ENCODE data around the gene MTLN. TPM values are rescaled to one million over a fixed set of nuclear protein-coding genes. Genes with fewer than 3 reads are reported as not detected.
"Not testable (repeated sequence)": the region's sequence is repeated elsewhere in the genome, so short reads cannot be mapped to it uniquely, and the experiment has no call there.

MTLN gene, protein sequence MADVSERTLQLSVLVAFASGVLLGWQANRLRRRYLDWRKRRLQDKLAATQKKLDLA
- total RNA-seq, result 55.0 and 58.2 TPM in 2 replicates

DNA sequence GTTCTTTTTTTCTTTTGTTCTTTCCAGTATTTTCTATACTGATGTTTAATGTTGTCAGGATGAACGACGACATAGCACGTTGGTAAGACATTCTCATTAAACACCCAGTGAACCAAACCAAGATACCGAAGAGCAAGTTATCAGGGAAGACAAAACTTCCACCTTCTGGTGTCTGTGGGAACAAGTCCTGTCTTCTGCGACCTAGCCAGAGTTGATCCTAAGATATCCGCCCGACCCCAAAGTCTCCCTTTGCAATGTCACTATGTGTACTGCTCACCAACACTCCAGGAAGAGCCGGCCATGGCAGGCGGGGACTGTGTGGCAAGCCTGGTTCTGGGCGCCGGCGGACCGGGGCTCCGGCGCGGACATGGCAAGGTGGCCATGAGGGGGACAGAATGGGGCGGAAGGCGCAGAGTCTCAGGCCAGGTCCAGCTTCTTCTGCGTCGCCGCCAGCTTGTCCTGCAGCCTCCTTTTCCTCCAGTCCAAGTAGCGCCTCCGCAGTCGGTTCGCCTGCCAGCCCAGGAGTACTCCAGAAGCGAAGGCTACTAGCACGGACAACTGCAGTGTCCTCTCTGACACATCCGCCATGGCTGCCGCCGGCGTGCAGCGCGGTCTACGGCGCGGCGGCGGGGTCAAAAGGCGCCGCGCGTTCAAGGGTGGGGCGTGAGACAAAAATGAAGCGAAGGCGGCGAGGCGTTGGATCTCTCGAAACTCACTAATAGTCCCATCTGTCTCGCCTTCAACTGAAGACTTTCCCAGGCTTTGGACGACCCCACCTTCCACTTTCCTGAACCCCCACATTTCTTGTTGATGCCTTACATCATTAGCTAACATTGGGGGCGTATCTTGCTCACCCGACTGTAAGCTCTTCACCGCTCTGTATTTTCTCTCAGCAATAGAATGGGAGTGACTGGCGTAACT, at the start of gene MTLN:
Gene MTLN (minus strand): TSS at position 610 of the 921 bp plus-strand sequence. CDS start 22 bp downstream, at position 588.
- no peak for DNase-seq (ENCODE audit: low read depth, low spot score)

DNA sequence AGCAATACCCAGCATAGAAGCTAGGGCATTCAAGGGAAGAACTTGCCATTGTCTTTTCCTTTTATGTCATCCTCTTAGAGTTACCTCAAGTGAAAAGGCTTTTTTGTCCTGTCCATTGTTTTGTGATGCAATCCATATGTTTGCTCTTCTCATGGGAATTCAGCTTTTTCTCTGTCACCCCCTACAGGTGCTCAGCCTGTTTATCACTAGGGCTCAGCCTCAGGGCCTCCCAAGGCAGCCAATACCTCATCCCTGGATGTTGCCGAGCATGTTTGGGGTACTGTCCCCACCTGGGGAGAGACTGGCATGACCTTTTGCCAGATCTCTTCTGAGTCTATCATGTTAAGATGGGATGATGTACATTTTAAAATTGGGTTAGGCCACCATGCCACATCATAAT, 49.6 kb upstream of the MTLN start:
- DNase-seq (ENCODE audit: low read depth, low spot score), result not testable (repeated sequence)

DNA sequence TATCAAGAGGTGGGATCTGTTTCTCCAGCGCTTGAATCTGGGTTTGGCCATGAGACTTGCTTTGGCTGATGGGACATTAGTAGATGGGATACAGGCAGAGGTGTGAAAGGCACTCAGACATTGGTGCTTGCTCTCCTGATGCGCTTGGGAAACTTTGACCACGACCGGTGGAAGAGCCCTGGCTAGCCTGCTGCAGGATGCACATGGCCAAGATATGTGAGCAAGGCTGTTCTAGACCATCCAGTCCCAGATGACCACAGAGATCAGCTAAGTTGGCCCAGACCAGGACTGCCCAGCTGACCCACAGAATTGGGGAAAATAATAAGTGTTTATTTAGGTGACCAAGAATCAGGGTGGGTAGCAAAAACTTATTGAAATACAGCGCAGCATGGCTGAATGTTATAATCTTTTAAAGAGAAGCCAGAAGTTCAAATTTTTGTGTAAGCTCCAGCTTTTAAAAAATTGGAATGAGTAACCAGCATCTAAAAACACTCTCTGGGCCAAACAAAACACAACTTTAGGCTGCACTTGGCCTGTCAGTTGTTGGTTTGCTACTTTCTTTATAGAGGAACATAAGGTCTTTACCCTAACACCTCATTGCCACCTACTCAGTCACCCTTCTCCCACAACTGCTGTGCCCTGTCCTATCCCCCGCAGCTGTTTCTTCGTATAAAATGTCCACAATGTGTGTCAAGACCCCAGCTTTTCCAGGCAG, 35.9 kb upstream of the MTLN start:
- not testable (repeated sequence) for DNase-seq (ENCODE audit: low read depth, low spot score)

DNA sequence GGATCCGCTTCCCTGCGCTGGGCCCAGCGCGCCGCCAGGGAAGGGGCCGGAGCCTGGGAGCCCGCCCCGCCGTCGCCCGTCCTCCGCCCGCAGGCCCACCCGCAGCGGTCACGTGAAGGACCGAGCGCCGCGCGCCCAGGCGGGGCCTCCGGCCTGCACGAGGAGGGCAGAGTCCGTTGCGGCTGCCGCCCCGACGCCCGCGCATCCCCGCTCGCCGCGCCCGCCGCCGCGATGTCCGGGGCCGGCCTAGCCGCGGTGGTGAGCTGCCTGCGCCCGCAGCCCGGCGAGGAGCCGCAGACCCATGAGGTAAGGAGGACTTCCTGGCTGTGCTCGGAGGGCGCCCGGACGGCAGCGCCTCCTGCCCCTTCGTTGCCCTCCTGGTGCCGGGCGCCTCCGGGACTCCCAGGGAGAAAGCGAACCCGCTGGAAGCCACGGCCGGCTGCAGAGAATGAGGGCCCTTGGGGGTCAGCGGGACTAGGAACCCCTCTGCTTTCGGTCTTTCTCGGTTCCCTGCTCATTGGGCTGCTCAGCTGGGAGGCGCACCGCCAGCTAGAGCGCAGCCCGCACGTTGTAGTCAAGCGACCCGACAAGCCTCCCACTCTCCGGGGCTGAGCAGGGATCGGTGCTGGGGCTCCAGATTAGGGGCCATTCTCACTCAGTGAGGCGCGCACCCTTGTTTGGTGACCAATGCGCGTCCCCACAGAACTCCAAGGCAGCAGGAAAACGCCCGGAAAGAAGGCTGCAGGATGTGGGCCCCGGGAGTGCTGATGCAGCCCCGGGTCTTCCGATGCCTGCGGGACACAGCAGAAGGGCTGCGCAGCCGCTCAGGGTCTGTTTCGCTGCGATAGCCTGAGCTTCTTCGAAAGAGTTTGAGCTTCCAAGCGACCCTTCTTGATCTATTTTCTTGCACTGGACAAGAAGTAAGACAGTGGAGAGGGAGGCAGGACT, 33.4 kb upstream of the MTLN start:
- not testable (repeated sequence) for DNase-seq (ENCODE audit: low read depth, low spot score)

DNA sequence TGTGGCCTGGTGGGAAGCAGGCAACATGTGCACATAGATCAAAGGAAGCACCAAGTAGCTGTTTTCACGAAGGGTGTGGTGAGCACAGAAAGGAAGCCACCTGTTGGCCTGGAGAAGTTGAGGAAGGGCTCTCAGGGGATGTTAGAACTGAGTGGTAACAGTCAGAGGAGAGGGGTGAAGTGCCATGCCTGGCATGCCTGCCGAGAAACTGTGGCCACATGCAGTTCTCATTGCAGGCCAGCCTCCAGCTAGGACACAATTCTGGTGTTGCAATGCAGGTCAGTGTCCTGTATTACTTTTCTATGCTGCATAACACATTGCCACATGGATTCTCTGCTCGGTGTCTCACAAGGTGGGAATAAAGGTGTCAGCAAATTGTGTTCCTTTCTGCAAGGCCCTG, 30.9 kb upstream of the MTLN start:
- DNase-seq (ENCODE audit: low read depth, low spot score), result not testable (repeated sequence)

DNA sequence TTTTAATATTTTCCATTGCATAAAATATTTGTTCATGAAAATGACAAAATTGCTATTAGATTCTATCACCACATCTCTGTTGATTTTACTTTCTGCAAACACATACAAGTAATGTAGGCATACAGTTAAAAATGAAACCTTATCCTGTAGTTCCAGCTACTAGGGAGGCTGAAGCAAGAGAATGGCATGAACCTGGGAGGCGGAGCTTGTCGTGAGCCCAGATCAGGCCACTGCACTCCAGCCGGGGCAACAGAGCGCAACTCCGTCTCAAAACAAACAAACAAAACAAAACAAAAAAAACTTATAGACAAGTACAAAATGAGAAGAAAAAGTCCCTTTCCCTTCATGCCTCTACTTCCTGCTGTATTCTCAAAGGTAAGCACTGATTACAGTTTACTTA, 22.2 kb upstream of the MTLN start:
- DNase-seq (ENCODE audit: low read depth, low spot score), result not testable (repeated sequence)

DNA sequence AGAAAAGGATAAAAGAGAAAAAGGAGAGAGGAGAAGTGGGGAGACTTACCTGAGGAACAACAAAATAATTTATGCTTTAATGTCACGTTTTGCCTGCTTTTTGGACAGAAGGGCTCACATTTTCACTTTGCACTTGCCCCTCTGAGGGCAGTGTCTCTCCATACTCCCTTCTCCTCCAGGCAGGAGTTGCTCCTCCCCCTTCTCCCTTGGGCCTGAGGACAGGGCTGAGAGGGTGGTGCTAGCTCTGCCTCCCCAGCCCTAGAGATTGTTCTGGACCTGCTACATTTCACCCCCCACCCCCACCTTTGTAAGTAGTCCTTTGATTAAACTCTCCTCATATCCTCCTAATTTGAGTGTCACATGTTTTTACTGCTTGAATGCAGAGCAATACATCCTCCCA, 17.5 kb upstream of the MTLN start:
- not testable (repeated sequence) for DNase-seq (ENCODE audit: low read depth, low spot score)

DNA sequence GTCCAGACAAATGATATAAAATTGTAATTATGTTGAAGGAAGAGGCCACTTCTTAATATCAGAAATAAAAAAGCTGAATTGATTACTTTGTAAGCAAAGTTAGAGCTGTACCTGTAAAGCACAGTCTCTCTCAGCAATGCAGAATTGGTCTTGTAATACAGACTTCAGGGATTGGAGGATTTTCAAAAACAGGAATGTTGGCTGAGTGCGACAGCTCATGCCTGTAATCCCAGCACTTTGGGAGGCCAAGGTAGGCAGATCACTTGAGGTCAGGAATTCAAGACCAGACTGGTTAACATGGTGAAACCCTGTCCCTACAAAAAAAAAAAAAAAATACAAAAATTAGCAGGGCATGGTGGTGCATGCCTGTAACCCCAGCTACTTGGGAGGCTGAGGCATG, 10.3 kb upstream of the MTLN start:
- DNase-seq (ENCODE audit: low read depth, low spot score), result not testable (repeated sequence)

DNA sequence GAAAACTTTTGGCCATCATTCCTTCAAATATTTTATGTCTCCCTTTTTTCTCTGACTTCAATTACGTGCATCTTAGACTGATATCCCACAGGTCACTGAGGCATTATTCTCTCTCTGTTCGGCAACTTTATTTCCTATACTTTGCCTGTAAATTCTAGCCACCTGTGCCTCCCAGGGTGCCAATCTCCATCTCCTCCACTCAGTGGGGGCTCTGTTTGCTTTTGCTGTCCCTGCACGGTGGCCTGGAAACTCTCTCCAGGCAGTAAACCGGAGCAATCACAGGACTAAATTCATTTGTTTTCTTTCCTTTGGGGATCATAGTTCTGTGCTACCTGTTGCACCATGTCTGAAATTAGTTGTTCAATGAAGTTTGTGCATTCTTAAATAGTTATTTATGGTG, 9.6 kb upstream of the MTLN start:
- DNase-seq (ENCODE audit: low read depth, low spot score), result no peak

DNA sequence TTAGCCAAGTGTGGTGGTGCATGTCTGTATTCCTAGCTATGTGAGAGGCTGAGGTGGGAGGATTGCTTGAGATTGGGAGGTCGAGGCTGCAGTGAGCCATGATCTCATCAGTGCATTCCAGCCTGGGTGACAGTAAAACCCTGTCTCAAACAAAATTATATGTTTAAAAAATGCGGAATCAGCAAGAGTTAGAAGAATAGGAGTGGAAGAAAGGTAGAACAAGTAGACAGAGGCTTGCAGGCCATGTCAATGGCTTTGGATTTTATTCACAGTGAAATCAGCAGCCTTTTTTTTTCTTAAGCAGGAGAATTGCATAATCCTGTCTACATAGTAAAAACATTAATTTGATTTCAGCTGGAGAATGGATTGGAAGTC, 7.8 kb upstream of the MTLN start:
- no peak for DNase-seq (ENCODE audit: low read depth, low spot score)

DNA sequence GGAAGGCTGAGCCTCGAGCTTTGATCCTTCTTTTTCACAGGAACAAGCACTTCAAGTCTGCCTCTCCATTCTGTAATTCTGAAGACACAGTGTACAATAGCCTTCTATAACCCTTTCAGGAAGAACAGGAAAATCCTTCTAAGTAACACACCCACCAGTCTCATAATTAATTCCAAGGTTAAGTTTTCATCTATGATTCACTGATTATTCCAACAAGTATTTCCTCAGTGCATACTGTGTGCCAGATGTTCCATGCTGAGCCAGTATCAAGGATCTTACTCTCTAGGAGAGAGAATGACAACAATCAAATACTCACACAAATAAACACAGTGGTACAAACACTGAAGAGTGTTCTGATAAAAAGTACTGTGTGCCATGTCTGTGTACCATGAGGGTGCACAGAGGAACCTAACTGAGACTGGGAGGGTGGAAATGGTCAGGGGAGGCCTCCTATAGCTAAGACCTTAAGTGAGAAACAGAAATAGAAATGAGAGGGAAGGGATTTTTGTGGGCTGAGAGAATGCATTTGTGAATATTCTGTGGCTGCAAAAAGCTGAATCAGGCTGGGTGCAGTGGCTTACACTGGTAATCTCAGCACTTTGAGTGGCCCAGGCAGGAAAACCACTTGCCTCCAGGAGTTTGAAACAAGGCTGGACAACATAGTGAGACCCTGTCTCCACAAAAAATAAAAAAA, 7.3 kb upstream of the MTLN start:
- DNase-seq (ENCODE audit: low read depth, low spot score), result no peak

DNA sequence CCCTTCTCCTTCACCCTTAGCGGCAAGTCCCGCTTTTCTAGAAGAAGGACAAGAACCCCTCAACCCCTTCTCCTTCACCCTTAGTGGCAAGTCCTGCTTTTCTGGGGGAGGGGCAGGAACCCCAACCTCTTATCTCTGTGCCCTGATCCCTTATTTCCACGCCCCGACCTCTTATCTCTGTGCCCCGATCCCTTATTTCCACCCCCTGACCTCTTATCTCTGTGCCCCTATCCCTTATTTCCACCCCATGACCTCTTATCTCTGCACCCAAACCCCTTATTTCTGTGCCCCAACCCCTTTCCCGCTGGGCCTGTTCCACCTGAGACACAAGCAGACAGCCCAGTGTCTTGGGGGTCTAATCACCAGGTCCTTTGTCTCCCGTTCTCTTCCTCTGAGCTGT, 6.5 kb upstream of the MTLN start:
- not testable (repeated sequence) for DNase-seq (ENCODE audit: low read depth, low spot score)

DNA sequence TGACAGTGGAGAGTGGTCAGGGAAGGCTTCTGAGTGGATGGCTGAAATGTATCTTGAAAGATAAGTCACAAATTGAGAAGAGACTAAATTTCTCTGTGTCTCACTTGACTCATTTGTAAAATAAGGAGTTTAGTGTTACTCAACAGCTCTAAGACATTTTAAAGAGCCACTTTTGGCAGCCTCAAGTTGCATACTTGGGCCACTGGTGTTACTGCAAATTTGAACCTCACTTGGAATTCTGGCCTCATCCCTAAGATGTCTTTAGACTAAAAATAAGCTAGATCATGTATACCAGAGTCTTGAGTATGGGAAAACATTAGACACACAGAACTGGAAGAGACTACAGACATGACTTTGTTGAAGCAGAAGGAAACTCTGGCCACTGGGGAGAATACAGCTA, 4.5 kb upstream of the MTLN start:
- DNase-seq (ENCODE audit: low read depth, low spot score), result no peak

DNA sequence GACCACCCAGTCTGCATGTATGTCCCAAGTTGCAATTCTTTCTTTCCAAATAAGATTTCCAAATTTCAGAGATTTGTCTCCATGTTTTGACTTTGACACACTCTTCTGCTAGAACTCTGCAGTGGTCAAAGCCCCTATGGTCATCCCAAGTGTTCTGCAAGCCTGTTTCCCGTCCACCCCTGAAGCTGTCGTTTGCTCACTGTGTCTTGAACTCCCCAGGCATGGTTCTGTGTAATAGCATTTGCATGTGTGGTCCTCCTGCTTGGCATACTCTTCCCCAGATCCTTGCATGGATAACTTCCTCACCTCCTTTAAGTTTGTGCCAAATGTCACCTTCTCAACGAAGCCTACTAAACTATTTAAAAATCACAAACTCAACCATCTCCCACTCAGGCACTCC, 3.9 kb upstream of the MTLN start:
- DNase-seq (ENCODE audit: low read depth, low spot score), result no peak

DNA sequence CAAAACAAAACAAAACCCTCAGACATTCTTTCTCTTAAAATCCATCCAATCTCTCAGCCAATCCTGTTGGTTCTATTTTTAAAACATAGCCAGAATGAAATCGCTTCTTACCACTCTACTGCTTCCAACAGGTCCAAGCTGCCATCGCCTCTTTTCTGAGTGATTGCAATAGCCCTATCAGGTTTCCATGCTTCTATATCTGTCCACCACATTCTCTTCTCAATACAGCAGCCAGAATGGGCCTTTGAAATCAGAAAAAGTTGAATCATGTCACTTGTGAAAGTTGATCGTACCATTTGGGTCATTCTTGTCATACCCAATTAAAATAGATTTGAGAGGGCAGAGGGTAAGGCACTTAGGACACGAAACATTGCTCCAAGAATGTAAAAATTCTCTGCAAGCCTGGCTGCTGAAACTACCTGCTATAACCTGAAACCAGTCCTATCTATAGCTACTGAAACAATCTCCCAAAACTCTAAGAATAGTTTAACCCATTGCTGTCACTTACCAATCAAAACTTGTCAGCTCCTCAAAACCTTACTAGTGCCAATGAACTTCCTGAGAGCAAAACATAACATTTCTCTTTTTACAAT, 3.3 kb upstream of the MTLN start:
- DNase-seq (ENCODE audit: low read depth, low spot score), result no peak

DNA sequence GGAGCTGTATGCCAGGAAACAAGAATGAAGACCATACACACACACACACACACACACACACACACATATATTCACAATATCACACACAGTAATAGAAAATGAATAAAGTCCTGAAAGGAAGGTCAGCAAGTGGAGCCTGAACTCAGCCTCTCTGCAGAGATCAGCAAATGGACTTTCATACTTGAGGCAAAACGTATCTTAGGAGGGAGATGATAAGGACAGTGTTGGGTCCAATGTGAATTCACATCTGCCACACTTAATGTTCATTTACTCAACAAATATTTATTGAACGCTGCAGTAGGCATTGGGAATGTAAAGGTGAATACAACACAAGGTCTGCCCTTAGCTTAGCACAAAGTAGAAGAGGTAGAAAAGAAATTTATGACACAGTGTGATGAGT, 2.7 kb upstream of the MTLN start:
- DNase-seq (ENCODE audit: low read depth, low spot score), result no peak

DNA sequence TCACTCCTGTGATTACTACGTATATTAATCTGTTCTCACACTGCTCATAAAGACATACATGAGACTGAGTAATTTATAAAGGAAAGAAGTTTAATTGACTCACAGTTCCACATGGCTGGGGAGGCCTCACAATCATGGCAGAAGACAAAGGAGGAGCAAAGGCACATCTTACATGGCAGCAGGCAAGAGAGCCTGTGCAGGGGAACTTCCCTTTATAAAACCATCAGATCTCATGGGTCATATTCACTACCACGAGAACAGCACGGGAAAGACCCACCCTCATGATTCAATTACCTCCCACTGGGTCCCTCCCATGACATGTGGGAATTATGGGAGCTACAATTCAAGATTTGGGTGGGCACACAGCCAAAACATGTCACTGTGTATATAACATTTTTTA, 1.2 kb upstream of the MTLN start:
- DNase-seq (ENCODE audit: low read depth, low spot score), result not testable (repeated sequence)

DNA sequence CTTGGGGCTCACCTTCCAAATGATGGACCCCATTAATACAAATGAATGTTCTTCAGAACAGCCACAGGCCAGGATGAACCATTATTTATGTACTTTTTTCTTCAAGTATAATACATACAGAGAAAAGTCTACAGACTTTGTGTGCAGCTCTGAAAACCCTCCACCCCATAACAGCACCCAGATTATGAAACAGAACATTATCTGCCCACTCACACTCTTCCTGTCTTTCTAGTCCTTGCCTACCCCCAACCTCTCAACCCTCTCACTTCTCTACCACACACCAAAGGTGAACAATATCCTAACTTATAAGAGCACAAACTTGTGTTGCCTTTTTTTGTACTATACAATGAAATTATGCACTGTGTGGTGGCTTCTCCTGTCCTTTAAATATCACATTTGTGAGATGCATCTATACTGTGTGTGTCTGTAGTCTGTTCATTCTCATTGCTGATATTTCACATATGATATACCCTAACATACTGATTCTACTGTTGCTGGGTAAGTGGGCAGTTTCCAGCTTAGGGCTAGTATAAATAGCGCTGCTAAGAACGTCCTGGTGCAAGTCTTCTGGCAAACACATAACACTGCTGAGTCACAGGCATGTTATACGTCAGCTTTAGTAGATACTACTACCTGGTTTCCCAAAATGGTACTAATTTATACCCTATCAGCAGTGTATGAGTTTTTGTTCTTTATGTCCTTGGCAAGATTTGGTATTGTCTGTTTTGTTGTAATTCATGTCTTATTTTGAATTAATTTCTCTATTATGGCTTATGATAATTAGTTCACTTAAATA, 6.5 kb downstream of the MTLN start:
- DNase-seq (ENCODE audit: low read depth, low spot score), result no peak

Measured in pulmonary artery endothelial cell (primary cell).